ENCODE measurements around the gene KMO. TPM values are rescaled to one million over a fixed set of nuclear protein-coding genes. Genes with fewer than 3 reads are reported as not detected.

Gene KMO
- total RNA-seq, 1 donor from 2014 or later: not detected

GRCh38 chr1:241586905-241587512, 54.8 kb downstream of the KMO start:
- H3K36me3 Mint-ChIP-seq (ENCODE audit: insufficient read depth): peaks cover 2% of the 10 kb centered on the region
- no peak overlapping the region for H3K27ac Mint-ChIP-seq
- peaks cover 6% of the 10 kb centered on the region for H3K9me3 Mint-ChIP-seq (ENCODE audit: low read depth)
- DNase-seq (ENCODE audit: low spot score, unreplicated experiment): no peak
- H3K27me3 Mint-ChIP-seq: no peaks in the 10 kb centered on the region
- peaks cover 6% of the 10 kb centered on the region for H3K4me1 Mint-ChIP-seq (ENCODE audit: low read depth)
- H3K4me3 Mint-ChIP-seq (ENCODE audit: low read depth): no peak overlapping the region
- no peak for TF ChIP-seq CTCF (IDR thresholded peaks at IDR 0.05; ENCODE audit: unreplicated experiment)

DNA sequence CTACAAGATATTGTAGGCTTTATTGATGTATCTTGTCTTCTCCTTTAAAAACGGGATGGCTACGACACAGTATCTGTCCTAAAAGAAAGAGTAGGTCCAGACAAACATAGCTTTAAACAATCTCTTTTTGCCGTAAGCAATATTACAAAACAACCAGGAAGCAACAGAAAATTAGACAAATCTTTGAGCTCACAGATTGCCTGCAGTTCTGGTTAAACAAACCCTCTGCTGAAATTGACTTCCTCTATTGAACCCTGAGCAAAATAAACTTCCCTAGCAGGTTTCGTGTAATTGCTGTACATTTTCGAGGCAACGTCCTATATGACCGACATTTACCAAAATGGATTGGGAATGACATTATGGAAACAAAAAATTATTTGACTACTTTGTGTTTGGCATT, 57.3 kb downstream of the KMO start:
- DNase-seq (ENCODE audit: low spot score, unreplicated experiment): no peak
- no peak overlapping the region for H3K27ac Mint-ChIP-seq
- H3K4me3 Mint-ChIP-seq (ENCODE audit: low read depth): no peak overlapping the region

DNA sequence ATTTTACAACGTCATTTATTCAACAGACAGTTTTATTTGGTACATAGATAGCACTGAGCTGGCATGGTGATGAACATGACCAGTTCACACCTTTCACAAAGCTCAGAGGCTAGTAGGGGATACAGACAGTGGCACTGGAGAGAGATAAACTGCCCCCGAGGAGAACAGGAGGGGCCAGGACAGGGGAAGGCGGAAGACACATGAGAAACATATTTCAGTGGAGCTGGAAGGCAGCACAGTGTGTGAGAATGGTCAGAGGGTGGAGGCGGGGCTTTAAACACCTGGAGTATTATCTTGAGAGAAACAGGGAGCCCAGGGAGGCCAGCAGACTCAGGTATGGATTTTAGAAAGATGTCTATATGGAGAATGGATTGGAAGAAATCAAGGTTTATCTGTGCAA, 58.5 kb downstream of the KMO start:
- DNase-seq (ENCODE audit: low spot score, unreplicated experiment): no peak
- Mint-ChIP-seq H3K4me3 (ENCODE audit: low read depth) (no peak overlapping the region), H3K27ac (no peak overlapping the region), H3K36me3 (ENCODE audit: insufficient read depth) (peaks cover 5% of the 10 kb centered on the region), H3K4me1 (ENCODE audit: low read depth) (peaks cover 6% of the 10 kb centered on the region), H3K27me3 (no peaks in the 10 kb centered on the region), H3K9me3 (ENCODE audit: low read depth) (no peaks in the 10 kb centered on the region)
- TF ChIP-seq CTCF (IDR thresholded peaks at IDR 0.05; ENCODE audit: unreplicated experiment): no peak

More for the DNA sequence above, 57.3 kb downstream of the KMO start:
- TF ChIP-seq CTCF (IDR thresholded peaks at IDR 0.05; ENCODE audit: unreplicated experiment): no peak
- Mint-ChIP-seq H3K4me1 (ENCODE audit: low read depth) (peaks cover 6% of the 10 kb centered on the region), H3K9me3 (ENCODE audit: low read depth) (no peaks in the 10 kb centered on the region), H3K36me3 (ENCODE audit: insufficient read depth) (peaks cover 2% of the 10 kb centered on the region), H3K27me3 (no peaks in the 10 kb centered on the region)

- Mint-ChIP-seq H3K4me1 (ENCODE audit: low read depth) (peaks cover 6% of the 10 kb centered on the region), H3K27me3 (no peaks in the 10 kb centered on the region), H3K4me3 (ENCODE audit: low read depth) (no peak overlapping the region), H3K27ac (peak overlapping the region; percentile 41), H3K9me3 (ENCODE audit: low read depth) (no peaks in the 10 kb centered on the region), H3K36me3 (ENCODE audit: insufficient read depth) (peaks cover 5% of the 10 kb centered on the region)
- no peak for TF ChIP-seq CTCF (IDR thresholded peaks at IDR 0.05; ENCODE audit: unreplicated experiment)
- no peak for DNase-seq (ENCODE audit: low spot score, unreplicated experiment)
Observed at GRCh38 chr1:241591317-241591716, 59.1 kb downstream of the KMO start.

DNA sequence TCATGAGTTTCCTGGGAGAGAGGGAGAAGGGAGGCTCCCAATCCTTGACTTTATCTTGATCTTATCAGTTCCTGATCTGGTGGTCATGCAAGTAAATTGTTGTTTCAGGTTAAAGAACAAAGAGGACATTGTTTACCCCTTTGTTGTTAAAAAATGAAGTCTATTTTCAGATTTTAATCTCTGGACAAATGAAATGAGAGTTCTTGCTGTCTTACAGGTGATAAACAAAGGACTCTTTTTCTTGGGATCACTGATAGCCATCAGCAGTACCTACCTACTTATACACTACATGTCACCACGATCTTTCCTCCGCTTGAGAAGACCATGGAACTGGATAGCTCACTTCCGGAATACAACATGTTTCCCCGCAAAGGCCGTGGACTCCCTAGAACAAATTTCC, 59.6 kb downstream of the KMO start:
- Mint-ChIP-seq H3K9me3 (ENCODE audit: low read depth) (no peaks in the 10 kb centered on the region), H3K36me3 (ENCODE audit: insufficient read depth) (peaks cover 5% of the 10 kb centered on the region), H3K27ac (no peak overlapping the region), H3K27me3 (no peaks in the 10 kb centered on the region), H3K4me1 (ENCODE audit: low read depth) (peaks cover 6% of the 10 kb centered on the region), H3K4me3 (ENCODE audit: low read depth) (no peak overlapping the region)
- no peak for TF ChIP-seq CTCF (IDR thresholded peaks at IDR 0.05; ENCODE audit: unreplicated experiment)
- DNase-seq (ENCODE audit: low spot score, unreplicated experiment): no peak
